ENCODE measurements around the gene CHRM2. TPM values are rescaled to one million over a fixed set of nuclear protein-coding genes. Genes with fewer than 3 reads are reported as not detected.

CHRM2 gene
- total RNA-seq, 4 donors from 2014 or later: not detected

- Histone ChIP-seq H3K9me3 (no peaks in the 10 kb centered on the region), H3K36me3 (no peaks in the 10 kb centered on the region), H3K4me3 (no peak overlapping the region), H3K27ac (no peak overlapping the region), H3K27me3 (no peaks in the 10 kb centered on the region), H3K4me1 (no peaks in the 10 kb centered on the region)
- DNase-seq (ENCODE audit: low spot score in 2 of 2): no peak
- TF ChIP-seq POLR2A (IDR thresholded peaks at IDR 0.05) (no peak), CTCF (IDR thresholded peaks at IDR 0.05) (no peak), EP300 (IDR thresholded peaks at IDR 0.05) (no peak)
- WGBS, 2 donors: 89 to 94% methylated on average over 7 of the region's 7 CpGs
These were observed 172.3 kb downstream of the CHRM2 start for GRCh38 chr7:137040745-137041144.

GRCh38 chr7:137045573-137045972 lies 177.1 kb downstream of the CHRM2 start:
- no peak for DNase-seq (ENCODE audit: low spot score in 2 of 2)
- Histone ChIP-seq H3K4me1 (no peaks in the 10 kb centered on the region), H3K36me3 (no peaks in the 10 kb centered on the region), H3K9me3 (no peaks in the 10 kb centered on the region), H3K4me3 (no peak overlapping the region), H3K27ac (no peak overlapping the region), H3K27me3 (no peaks in the 10 kb centered on the region)
- WGBS, 2 donors: 58 to 67% methylated on average over 3 of the region's 3 CpGs
- no peak for TF ChIP-seq EP300 (IDR thresholded peaks at IDR 0.05)
- TF ChIP-seq CTCF (IDR thresholded peaks at IDR 0.05): no peak
- no peak for TF ChIP-seq POLR2A (IDR thresholded peaks at IDR 0.05)

GRCh38 chr7:137069249-137069963 lies 201.0 kb downstream of the CHRM2 start:
- no peaks in the 10 kb centered on the region for H3K9me3 ChIP-seq
- 83 to 90% methylated on average over 8 of the region's 8 CpGs for WGBS, 2 donors
- no peaks in the 10 kb centered on the region for H3K4me1 ChIP-seq
- no peak for DNase-seq (ENCODE audit: low spot score in 2 of 2)
- no peaks in the 10 kb centered on the region for H3K27me3 ChIP-seq
- TF ChIP-seq CTCF (IDR thresholded peaks at IDR 0.05) (no peak), POLR2A (IDR thresholded peaks at IDR 0.05) (no peak), EP300 (IDR thresholded peaks at IDR 0.05) (no peak)
- no peak overlapping the region for H3K27ac ChIP-seq
- H3K36me3 ChIP-seq: no peaks in the 10 kb centered on the region
- H3K4me3 ChIP-seq: no peak overlapping the region

Small RNAs within 50 kb of the gene (small RNA-seq; reads per million reads assigned to genes)
- gene KRT8P51 (not detected), gene MIR490 (not detected)

All from tibial nerve (tissue), 4 donors.